Measurements from ENCODE around the gene PHF1. TPM values are rescaled to one million over a fixed set of nuclear protein-coding genes. Genes with fewer than 3 reads are reported as not detected.

The PHF1 gene
- total and polyA plus RNA-seq, 8 donors, result 28.5 to 192 (median 56.0) TPM

- H3K4me3 ChIP-seq, result no peak overlapping the region
- H3K27ac ChIP-seq, result no peak overlapping the region
- no peaks in the 10 kb centered on the region for H3K4me1 ChIP-seq
- intact Hi-C loops (cut with DNase I), result no loop called here
- TF ChIP-seq, protein P1, sequence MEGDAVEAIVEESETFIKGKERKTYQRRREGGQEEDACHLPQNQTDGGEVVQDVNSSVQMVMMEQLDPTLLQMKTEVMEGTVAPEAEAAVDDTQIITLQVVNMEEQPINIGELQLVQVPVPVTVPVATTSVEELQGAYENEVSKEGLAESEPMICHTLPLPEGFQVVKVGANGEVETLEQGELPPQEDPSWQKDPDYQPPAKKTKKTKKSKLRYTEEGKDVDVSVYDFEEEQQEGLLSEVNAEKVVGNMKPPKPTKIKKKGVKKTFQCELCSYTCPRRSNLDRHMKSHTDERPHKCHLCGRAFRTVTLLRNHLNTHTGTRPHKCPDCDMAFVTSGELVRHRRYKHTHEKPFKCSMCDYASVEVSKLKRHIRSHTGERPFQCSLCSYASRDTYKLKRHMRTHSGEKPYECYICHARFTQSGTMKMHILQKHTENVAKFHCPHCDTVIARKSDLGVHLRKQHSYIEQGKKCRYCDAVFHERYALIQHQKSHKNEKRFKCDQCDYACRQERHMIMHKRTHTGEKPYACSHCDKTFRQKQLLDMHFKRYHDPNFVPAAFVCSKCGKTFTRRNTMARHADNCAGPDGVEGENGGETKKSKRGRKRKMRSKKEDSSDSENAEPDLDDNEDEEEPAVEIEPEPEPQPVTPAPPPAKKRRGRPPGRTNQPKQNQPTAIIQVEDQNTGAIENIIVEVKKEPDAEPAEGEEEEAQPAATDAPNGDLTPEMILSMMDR (IDR thresholded peaks at IDR 0.05), result no peak
- no peak for FAIRE-seq
- 70 to 72% methylated on average over 8 to 9 of the region's 9 CpGs for WGBS, 2 donors
- no peak for DNase-seq
- no peaks in the 10 kb centered on the region for H3K9me3 ChIP-seq
- ATAC-seq, result no peak
- no peaks in the 10 kb centered on the region for H3K27me3 ChIP-seq
- peaks cover 0 to 3% (median 0%) of the 10 kb centered on the region in 3 donors for H3K36me3 ChIP-seq
These were observed 29.3 kb downstream of the PHF1 start for GRCh38 chr6:33439956-33440648.

DNA sequence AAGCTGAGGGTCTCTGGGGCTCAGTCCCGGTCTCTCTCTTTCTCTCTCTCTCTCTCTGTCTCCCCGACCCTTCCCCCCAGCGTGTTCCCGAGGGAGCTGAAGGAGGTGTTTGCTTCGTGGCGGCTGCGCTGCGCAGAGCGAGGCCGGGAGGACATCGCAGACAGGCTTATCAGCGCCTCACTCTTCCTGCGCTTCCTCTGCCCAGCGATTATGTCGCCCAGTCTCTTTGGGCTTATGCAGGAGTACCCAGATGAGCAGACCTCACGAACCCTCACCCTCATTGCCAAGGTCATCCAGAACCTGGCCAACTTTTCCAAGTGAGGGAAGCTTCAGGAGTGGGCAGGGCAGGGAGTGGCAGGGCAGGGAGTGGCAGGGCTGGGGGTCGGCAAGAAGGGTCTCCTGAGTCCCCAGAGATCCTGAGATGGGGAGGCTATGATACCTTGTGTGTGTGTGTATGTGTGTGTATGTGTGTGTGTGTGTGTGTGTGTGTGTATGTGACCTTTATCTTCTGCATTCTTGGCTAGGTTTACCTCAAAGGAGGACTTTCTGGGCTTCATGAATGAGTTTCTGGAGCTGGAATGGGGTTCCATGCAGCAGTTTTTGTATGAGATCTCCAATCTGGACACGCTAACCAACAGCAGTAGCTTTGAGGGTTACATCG is 30.0 kb downstream of the PHF1 start:
- FAIRE-seq (no peak), ATAC-seq (no peak), DNase-seq (no peak)
- intact Hi-C loops (cut with DNase I), result no loop called here
- Histone ChIP-seq H3K27ac (no peak overlapping the region), H3K36me3 (peaks cover 0 to 3% (median 0%) of the 10 kb centered on the region in 3 donors), H3K9me3 (no peaks in the 10 kb centered on the region), H3K27me3 (no peaks in the 10 kb centered on the region), H3K4me3 (no peak overlapping the region), H3K4me1 (no peaks in the 10 kb centered on the region)
- 78 to 85% methylated on average over 19 of the region's 19 CpGs for WGBS, 2 donors
- TF ChIP-seq, protein P1 (IDR thresholded peaks at IDR 0.05), result no peak

- FAIRE-seq, result no peak
- ATAC-seq, result no peak
- peaks cover 0 to 3% (median 0%) of the 10 kb centered on the region in 3 donors for H3K36me3 ChIP-seq
- H3K9me3 ChIP-seq, result no peaks in the 10 kb centered on the region
- no peaks in the 10 kb centered on the region for H3K4me1 ChIP-seq
- H3K27ac ChIP-seq, result no peak overlapping the region
- intact Hi-C loops (cut with DNase I), result no loop called here
- DNase-seq, result no peak
- no peak overlapping the region for H3K4me3 ChIP-seq
- TF ChIP-seq, protein P1 (IDR thresholded peaks at IDR 0.05), result no peak
- no peaks in the 10 kb centered on the region for H3K27me3 ChIP-seq
- WGBS, 2 donors, result 90 to 96% methylated on average over 9 of the region's 9 CpGs
These were observed 30.6 kb downstream of the PHF1 start for GRCh38 chr6:33441457-33441856.

GRCh38 chr6:33442283-33442682 is 31.5 kb downstream of the PHF1 start:
- TF ChIP-seq, protein P1 (IDR thresholded peaks at IDR 0.05), result no peak
- H3K36me3 ChIP-seq, result peaks cover 0 to 3% (median 0%) of the 10 kb centered on the region in 3 donors
- H3K4me1 ChIP-seq, result no peaks in the 10 kb centered on the region
- WGBS, 2 donors, result 81 to 86% methylated on average over 8 of the region's 8 CpGs
- H3K9me3 ChIP-seq, result no peaks in the 10 kb centered on the region
- no peak for FAIRE-seq
- no peak for DNase-seq
- ATAC-seq, result no peak
- no peak overlapping the region for H3K4me3 ChIP-seq
- H3K27ac ChIP-seq, result no peak overlapping the region
- H3K27me3 ChIP-seq, result no peaks in the 10 kb centered on the region
- intact Hi-C loops (cut with DNase I), result no loop called here

- TF ChIP-seq, protein P1 (IDR thresholded peaks at IDR 0.05), result no peak
These were observed 32.2 kb downstream of the PHF1 start for GRCh38 chr6:33443025-33443424.

More at GRCh38 chr6:33443025-33443424, 32.2 kb downstream of the PHF1 start:
- no peak for ATAC-seq
- H3K4me1 ChIP-seq, result no peaks in the 10 kb centered on the region
- no peak overlapping the region for H3K27ac ChIP-seq
- H3K4me3 ChIP-seq, result no peak overlapping the region
- no peak for DNase-seq
- peaks cover 0 to 2% (median 0%) of the 10 kb centered on the region in 3 donors for H3K36me3 ChIP-seq
- H3K9me3 ChIP-seq, result no peaks in the 10 kb centered on the region
- no peaks in the 10 kb centered on the region for H3K27me3 ChIP-seq
- 92 to 95% methylated on average over 16 to 17 of the region's 17 CpGs for WGBS, 2 donors
- intact Hi-C loops (cut with DNase I), result no loop called here
- no peak for FAIRE-seq
